PC-3 (cell line): ENCODE measurements around the gene ERAL1. TPM values are rescaled to one million over a fixed set of nuclear protein-coding genes. Genes with fewer than 3 reads are reported as not detected.
A peak's percentile ranks its signal among the peaks of the same experiment; 100 is the strongest.

Experiments used
- ATAC-seq: fragments of 200-7000 bp; cut with Tn5 transposase; 2 replicates; pipeline ENCODE4 v1.9.1; 2020; ENCODE audit warnings: mild to moderate bottlenecking, moderate library complexity
- BruUV-seq: library from RNA; stranded (reverse); fragments of 400-500 nt; replicated peaks from 2 replicates; lab custom pipeline; 2021; lab: Mats Ljungman, UMichigan
- CTCF ChIA-PET: fragments of 300-600 bp; sonication (Branson Sonifier 250); formaldehyde crosslinking; loops from one replicate; lab custom pipeline; 2022; ENCODE audit warnings: antibody characterized with exemption; lab: Charles Lee
- POLR2A ChIA-PET: fragments of 300-600 bp; sonication (Branson Sonifier 250); formaldehyde crosslinking; loops from one replicate; lab custom pipeline; 2022; ENCODE audit warnings: antibody characterized with exemption; ENCODE audit not compliant: unreplicated experiment; lab: Charles Lee
- DNase-seq: peaks from one replicate; pipeline ENCODE4 v3.0.0-alpha.2; 2015
- H2AFZ ChIP-seq: fragments of 300-600 bp; sonication (generic); 2 replicates; pipeline ENCODE4 v1.6.0; 2016; ENCODE audit warnings: antibody characterized with exemption, low read length
- H3F3A ChIP-seq: fragments of 300-600 bp; sonication (generic); one replicate; pipeline ENCODE4 v1.6.0; 2017; ENCODE audit warnings: antibody characterized with exemption, low read length, control low read depth, mild to moderate bottlenecking; ENCODE audit not compliant: unreplicated experiment
- H3K27ac ChIP-seq: fragments of 300-600 bp; sonication (generic); 2 replicates; pipeline ENCODE4 v1.5.1; 2016; ENCODE audit warnings: mild to moderate bottlenecking, low read length
- H3K27me3 ChIP-seq: fragments of 300-600 bp; sonication (generic); 2 replicates; pipeline ENCODE4 v1.6.1; 2016; ENCODE audit warnings: low read length, mixed read lengths
- H3K36me3 ChIP-seq: fragments of 300-600 bp; sonication (generic); 2 replicates; pipeline ENCODE4 v1.6.1; 2016; ENCODE audit warnings: low read depth, mixed run types, low read length, mixed read lengths
- H3K4me1 ChIP-seq: fragments of 300-600 bp; sonication (generic); 2 replicates; pipeline ENCODE4 v1.5.1; 2016; ENCODE audit warnings: low read length; ENCODE audit not compliant: insufficient read depth
- H3K4me2 ChIP-seq: fragments of 300-600 bp; sonication (generic); 2 replicates; pipeline ENCODE4 v1.6.0; 2016; ENCODE audit warnings: low read length
- H3K4me3 ChIP-seq: fragments of 300-600 bp; sonication (generic); 2 replicates; pipeline ENCODE4 v1.5.1; 2016; ENCODE audit warnings: mild to moderate bottlenecking, low read length, mixed read lengths
- H3K79me2 ChIP-seq: fragments of 300-600 bp; sonication (generic); 2 replicates; pipeline ENCODE4 v1.6.1; 2017; ENCODE audit warnings: low read length, mixed read lengths
- H3K9ac ChIP-seq: fragments of 300-600 bp; sonication (generic); 2 replicates; pipeline ENCODE4 v1.6.0; 2016; ENCODE audit warnings: mild to moderate bottlenecking, low read length
- H3K9me2 ChIP-seq: fragments of 300-600 bp; sonication (generic); replicated peaks from 2 replicates; pipeline ENCODE4 v1.6.1; 2016; ENCODE audit warnings: mixed run types, low read length, mixed read lengths
- H3K9me3 ChIP-seq: fragments of 300-600 bp; sonication (generic); 2 replicates; pipeline ENCODE4 v1.6.1; 2016; ENCODE audit warnings: low read length, mixed read lengths
- H4K20me1 ChIP-seq: fragments of 300-600 bp; sonication (generic); 2 replicates; pipeline ENCODE4 v1.6.1; 2016; ENCODE audit warnings: low read length, mixed read lengths
- EZH2 ChIP-seq: fragments of 300-600 bp; sonication (generic); IDR thresholded peaks from one replicate; pipeline ENCODE4 v1.6.1; 2017; ENCODE audit warnings: antibody characterized with exemption, mild to moderate bottlenecking, low read length; ENCODE audit not compliant: unreplicated experiment
- EZH2phosphoT487 ChIP-seq: fragments of 300-600 bp; sonication (generic); IDR thresholded peaks from 2 replicates; pipeline ENCODE4 v1.6.1; 2018; ENCODE audit warnings: mild to moderate bottlenecking, antibody characterized with exemption, low read length, borderline replicate concordance
- intact Hi-C: fragments of 100-400 bp; cut with micrococcal nuclease; formaldehyde crosslinking; loops from 2 replicates; pipeline ENCODE4 v1.9.0; 2023
- total RNA-seq: library from RNA; depleted of rRNA; stranded (reverse); fragments of >200 nt; gene quantifications from 2 replicates; pipeline ENCODE4 v1.2.3, GENCODE V29; 2014
- TF ChIP-seq, protein P1 (sequence below): fragments of 300-600 bp; sonication (generic); conservative IDR thresholded peaks from 2 replicates; pipeline ENCODE4 v1.5.1; 2017; ENCODE audit warnings: antibody characterized with exemption, low read depth, mild to moderate bottlenecking, low read length

Gene ERAL1
- total RNA-seq, 1 experiment from 2014 or later = 30.5 TPM

- no TSS peak for BruUV-seq
Observed at GRCh38 chr17:28896884-28897768, 42.3 kb downstream of the ERAL1 start, which contains the start of gene FLOT2. TSS of gene FLOT2 (minus strand) at chr17:28897733. CDS start at chr17:28897574, 159 bp downstream.

GRCh38 chr17:28897769-28898526 is 43.1 kb downstream of the ERAL1 start:
- no peaks in the 10 kb centered on the region for H3K9me2 ChIP-seq
- H3K4me2 ChIP-seq = peak overlapping the region; percentile 92
- no peaks in the 10 kb centered on the region for H3F3A ChIP-seq
- H3K9me3 ChIP-seq = no peaks in the 10 kb centered on the region
- peaks cover 11% of the 10 kb centered on the region for H3K4me1 ChIP-seq
- peak overlapping the region; percentile 68 for H3K9ac ChIP-seq
- H3K36me3 ChIP-seq = no peaks in the 10 kb centered on the region
- peak overlapping the region; percentile 83 for H3K4me3 ChIP-seq
- DNase-seq (no peak), ATAC-seq (peak; percentile 14; the same call in 1 of the 2 replicates)
- ChIA-PET CTCF (interaction anchor here (1.0 kb wide), 1 partner anchor 54 kb away, joined by 3 read pairs; no protein-coding TSS in a partner anchor), POLR2A (no interaction called here)
- no TSS peak for BruUV-seq
- intact Hi-C loops = no loop called here
- TF ChIP-seq, protein P1, sequence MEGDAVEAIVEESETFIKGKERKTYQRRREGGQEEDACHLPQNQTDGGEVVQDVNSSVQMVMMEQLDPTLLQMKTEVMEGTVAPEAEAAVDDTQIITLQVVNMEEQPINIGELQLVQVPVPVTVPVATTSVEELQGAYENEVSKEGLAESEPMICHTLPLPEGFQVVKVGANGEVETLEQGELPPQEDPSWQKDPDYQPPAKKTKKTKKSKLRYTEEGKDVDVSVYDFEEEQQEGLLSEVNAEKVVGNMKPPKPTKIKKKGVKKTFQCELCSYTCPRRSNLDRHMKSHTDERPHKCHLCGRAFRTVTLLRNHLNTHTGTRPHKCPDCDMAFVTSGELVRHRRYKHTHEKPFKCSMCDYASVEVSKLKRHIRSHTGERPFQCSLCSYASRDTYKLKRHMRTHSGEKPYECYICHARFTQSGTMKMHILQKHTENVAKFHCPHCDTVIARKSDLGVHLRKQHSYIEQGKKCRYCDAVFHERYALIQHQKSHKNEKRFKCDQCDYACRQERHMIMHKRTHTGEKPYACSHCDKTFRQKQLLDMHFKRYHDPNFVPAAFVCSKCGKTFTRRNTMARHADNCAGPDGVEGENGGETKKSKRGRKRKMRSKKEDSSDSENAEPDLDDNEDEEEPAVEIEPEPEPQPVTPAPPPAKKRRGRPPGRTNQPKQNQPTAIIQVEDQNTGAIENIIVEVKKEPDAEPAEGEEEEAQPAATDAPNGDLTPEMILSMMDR = no peak; the same call in 1 of the 2 replicates
- no peak for TF ChIP-seq EZH2phosphoT487
- no peak for TF ChIP-seq EZH2
- peak overlapping the region; percentile 95 for H2AFZ ChIP-seq
- no peaks in the 10 kb centered on the region for H3K27me3 ChIP-seq
- no peaks in the 10 kb centered on the region for H4K20me1 ChIP-seq
- H3K79me2 ChIP-seq = 0 out of 2 replicates have a peak, but pooled peaks cover 9% of the 10 kb centered on the region
- H3K27ac ChIP-seq = no peak overlapping the region; the same call in 1 of the 2 replicates

More at GRCh38 chr17:28896884-28897768, 42.3 kb downstream of the ERAL1 start, which contains the start of gene FLOT2:
- ChIA-PET POLR2A (no interaction called here), CTCF (interaction anchor here (1.0 kb wide), 1 partner anchor 55 kb away, joined by 3 read pairs; no protein-coding TSS in a partner anchor)
- Histone ChIP-seq H3K9me3 (no peaks in the 10 kb centered on the region), H3K36me3 (no peaks in the 10 kb centered on the region), H3K4me2 (peak within 1 kb of the TSS; percentile 92), H3K27ac (peak within 1 kb of the TSS; percentile 16; the same call in 1 of the 2 replicates), H3K27me3 (no peaks in the 10 kb centered on the region), H4K20me1 (no peaks in the 10 kb centered on the region), H2AFZ (peak within 1 kb of the TSS; percentile 95), H3K9ac (peak within 1 kb of the TSS; percentile 68), H3K79me2 (0 out of 2 replicates have a peak, but pooled peaks cover 9% of the 10 kb centered on the region), H3K4me1 (peaks cover 11% of the 10 kb centered on the region), H3K4me3 (peak within 1 kb of the TSS; percentile 83), H3F3A (no peaks in the 10 kb centered on the region), H3K9me2 (no peaks in the 10 kb centered on the region)
- intact Hi-C loops = no loop called here
- ATAC-seq = peak; percentile 63
- TF ChIP-seq EZH2phosphoT487 = no peak
- TF ChIP-seq, protein P1 = peak; percentile 13; the same call in 1 of the 2 replicates
- TF ChIP-seq EZH2 = no peak
- DNase-seq = peak; percentile 21
